HEK293 (cell line): ENCODE measurements around the gene CYBRD1.

Experiments
- CTCF ChIA-PET: fragments of 350-600 bp; formaldehyde crosslinking; extraction: SDS; loops from one replicate; lab custom pipeline; 2021; ENCODE audit warnings: antibody characterized with exemption; lab: Yijun Ruan, JAX
- POLR2A ChIA-PET: fragments of 300-600 bp; formaldehyde crosslinking; extraction: SDS; loops from one replicate; lab custom pipeline; 2020; ENCODE audit warnings: antibody characterized with exemption, inconsistent platforms; lab: Yijun Ruan, JAX
- H3K27ac ChIP-seq: fragments of 200-500 bp; sonication (Bioruptor generic); 2 replicates; pipeline ENCODE4 v1.5.1; 2014; ENCODE audit warnings: low read depth, low read length, control low read depth, inconsistent platforms; ENCODE audit errors: extremely low read depth
- H3K36me3 ChIP-seq, 2 experiments: fragments of 200-500 bp in 1 of 2; sonication (Bioruptor generic) in 1 of 2; 1 replicate in 1 of 2; 2 replicates in 1 of 2; pipeline ENCODE4 v1.5.1; 2014 to 2017; ENCODE audit warnings: inconsistent platforms in 2 of 2, low read length in 2 of 2; ENCODE audit not compliant: control insufficient read depth in 2 of 2, insufficient read depth in 1 of 2
- H3K4me1 ChIP-seq: fragments of 200-500 bp; sonication (Bioruptor generic); 2 replicates; pipeline ENCODE4 v1.5.1; 2014; ENCODE audit warnings: mild to moderate bottlenecking, low read length, inconsistent platforms; ENCODE audit not compliant: control insufficient read depth, insufficient read depth
- H3K4me3 ChIP-seq: 2 replicates; pipeline ENCODE4 v1.5.1; 2011; ENCODE audit warnings: low read depth, mild to moderate bottlenecking, control low read depth, low read length, moderate library complexity
- H3K9me3 ChIP-seq: fragments of 200-500 bp; sonication (Bioruptor generic); 2 replicates; pipeline ENCODE4 v1.5.1; 2014; ENCODE audit warnings: low read depth, low read length, inconsistent platforms; ENCODE audit not compliant: control insufficient read depth, insufficient read depth
- FEZF1 ChIP-seq: fragments of 450-650 bp; formaldehyde crosslinking; IDR thresholded peaks from 2 replicates; pipeline ENCODE4 v1.5.1; 2016; ENCODE audit warnings: missing biosample characterization, missing genetic modification characterization
- KLF8 ChIP-seq: fragments of 450-650 bp; formaldehyde crosslinking; IDR thresholded peaks from 2 replicates; pipeline ENCODE4 v1.5.1; 2016; ENCODE audit warnings: missing biosample characterization, missing genetic modification characterization
- ZBTB49 ChIP-seq: fragments of 450-650 bp; formaldehyde crosslinking; IDR thresholded peaks from 2 replicates; pipeline ENCODE4 v1.5.1; 2016; ENCODE audit warnings: missing biosample characterization, missing genetic modification characterization, low read depth
- ZBTB6 ChIP-seq: fragments of 450-650 bp; formaldehyde crosslinking; IDR thresholded peaks from 2 replicates; pipeline ENCODE4 v1.5.1; 2017; ENCODE audit warnings: missing biosample characterization, missing genetic modification characterization
- ZNF18 ChIP-seq: fragments of 450-650 bp; formaldehyde crosslinking; IDR thresholded peaks from 2 replicates; pipeline ENCODE4 v1.5.1; 2016; ENCODE audit warnings: missing biosample characterization, missing genetic modification characterization
- ZNF221 ChIP-seq: fragments of 450-650 bp; formaldehyde crosslinking; IDR thresholded peaks from 2 replicates; pipeline ENCODE4 v1.5.1; 2017; ENCODE audit warnings: missing biosample characterization, missing genetic modification characterization, borderline replicate concordance
- ZNF354C ChIP-seq: fragments of 450-650 bp; formaldehyde crosslinking; IDR thresholded peaks from 2 replicates; pipeline ENCODE4 v1.5.1; 2016; ENCODE audit warnings: missing biosample characterization, missing genetic modification characterization, low read depth, borderline replicate concordance
- ZNF530 ChIP-seq: fragments of 450-650 bp; formaldehyde crosslinking; IDR thresholded peaks from 2 replicates; pipeline ENCODE4 v1.5.1; 2016; ENCODE audit warnings: low read depth, missing biosample characterization, missing genetic modification characterization
- ZNF544 ChIP-seq: fragments of 450-650 bp; formaldehyde crosslinking; IDR thresholded peaks from 2 replicates; pipeline ENCODE4 v1.5.0; 2017; ENCODE audit warnings: missing biosample characterization, missing genetic modification characterization
- ZNF580 ChIP-seq: fragments of 450-650 bp; formaldehyde crosslinking; IDR thresholded peaks from 2 replicates; pipeline ENCODE4 v1.5.1; 2016; ENCODE audit warnings: missing biosample characterization, missing genetic modification characterization
- ZNF585B ChIP-seq: fragments of 450-650 bp; formaldehyde crosslinking; IDR thresholded peaks from 2 replicates; pipeline ENCODE4 v1.5.1; 2016; ENCODE audit warnings: missing biosample characterization, missing genetic modification characterization
- ZNF629 ChIP-seq: fragments of 450-650 bp; formaldehyde crosslinking; IDR thresholded peaks from 2 replicates; pipeline ENCODE4 v1.5.1; 2017; ENCODE audit warnings: missing biosample characterization, missing genetic modification characterization
- ZNF677 ChIP-seq: fragments of 450-650 bp; IDR thresholded peaks from 2 replicates; pipeline ENCODE4 v1.5.0; 2018; ENCODE audit warnings: missing biosample characterization, mild to moderate bottlenecking, missing genetic modification characterization, moderate library complexity

The CYBRD1 gene

GRCh38 chr2:171545086-171545485, 22.8 kb downstream of the CYBRD1 start:
- ChIA-PET POLR2A (no interaction called here), CTCF (interaction anchor here (1.0 kb wide), 1 partner anchor 14 kb away, joined by 3 read pairs; no protein-coding TSS in a partner anchor)
- H3K4me1 ChIP-seq: no peaks in the 10 kb centered on the region
- TF ChIP-seq ZBTB6 (tag by site-specific recombination): no peak
- no peak for TF ChIP-seq ZNF221 (tag by site-specific recombination)
- TF ChIP-seq, all 188 proteins: peak for 0
- Histone ChIP-seq H3K4me3 (no peak overlapping the region), H3K36me3 (no peaks in the 10 kb centered on the region; a peak in 1 of 3 replicates), H3K9me3 (no peaks in the 10 kb centered on the region), H3K27ac (no peak overlapping the region)

- no peaks in the 10 kb centered on the region for H3K9me3 ChIP-seq
- H3K4me3 ChIP-seq: no peak overlapping the region
- no peaks in the 10 kb centered on the region; a peak in 1 of 3 replicates for H3K36me3 ChIP-seq
- ChIA-PET POLR2A (no interaction called here), CTCF (no interaction called here)
- TF ChIP-seq ZBTB49 (no peak), ZNF530 (no peak)
- H3K4me1 ChIP-seq: no peaks in the 10 kb centered on the region
- H3K27ac ChIP-seq: no peak overlapping the region
These were observed 25.0 kb downstream of the CYBRD1 start for GRCh38 chr2:171547256-171547655.

GRCh38 chr2:171547720-171548119, 25.4 kb downstream of the CYBRD1 start:
- H3K4me1 ChIP-seq: no peaks in the 10 kb centered on the region
- POLR2A ChIA-PET: no interaction called here
- CTCF ChIA-PET: interaction anchor here (0.5 to 1.7 kb wide), 2 partner anchors 16 to 105 kb away, joined by 3 to 4 read pairs; no protein-coding TSS in a partner anchor
- no peak overlapping the region for H3K27ac ChIP-seq
- H3K4me3 ChIP-seq: no peak overlapping the region
- no peaks in the 10 kb centered on the region for H3K9me3 ChIP-seq
- TF ChIP-seq ZNF677 (tag by site-specific recombination): no peak
- no peak for TF ChIP-seq ZNF544
- no peak for TF ChIP-seq ZNF585B (tag by site-specific recombination)
- TF ChIP-seq ZNF354C: no peak
- TF ChIP-seq ZNF629 (tag by site-specific recombination): no peak
- no peak for TF ChIP-seq FEZF1 (tag by site-specific recombination)
- no peak for TF ChIP-seq KLF8
- no peaks in the 10 kb centered on the region; a peak in 1 of 3 replicates for H3K36me3 ChIP-seq

- ChIA-PET CTCF (interaction anchor here (0.5 kb wide), 1 partner anchor 577 kb away, joined by 4 read pairs; no protein-coding TSS in a partner anchor), POLR2A (interaction anchor here (1.0 kb wide), 1 partner anchor 27 kb away, joined by 4 read pairs; no protein-coding TSS in a partner anchor)
These were observed 28.3 kb downstream of the CYBRD1 start for GRCh38 chr2:171550613-171551012.

More at GRCh38 chr2:171550613-171551012, 28.3 kb downstream of the CYBRD1 start:
- Histone ChIP-seq H3K4me3 (no peak overlapping the region), H3K36me3 (peaks cover 0 to 4% of the 10 kb centered on the region in 2 experiments; a peak in 1 of 3 replicates), H3K27ac (no peak overlapping the region), H3K9me3 (no peaks in the 10 kb centered on the region)
- no peak for TF ChIP-seq ZNF580 (tag by site-specific recombination)
- no peak for TF ChIP-seq ZNF354C
- no peak for TF ChIP-seq ZNF18
- TF ChIP-seq, all 188 proteins: peak for 0
- H3K4me1 ChIP-seq: no peaks in the 10 kb centered on the region
